COLO668 (cell line): Measurements from ENCODE around the gene SUSD4.
"Not testable (repeated sequence)": the region's sequence is repeated elsewhere in the genome, so short reads cannot be mapped to it uniquely, and the experiment has no call there.

Source experiments
- DNase-seq: peaks from one replicate; lab custom pipeline; 2025; ENCODE audit not compliant: unreplicated experiment; lab: John Stamatoyannopoulos, UW

SUSD4 gene

GRCh38 chr1:223299553-223299952, 64.4 kb downstream of the SUSD4 start:
- DNase-seq = no peak

DNA sequence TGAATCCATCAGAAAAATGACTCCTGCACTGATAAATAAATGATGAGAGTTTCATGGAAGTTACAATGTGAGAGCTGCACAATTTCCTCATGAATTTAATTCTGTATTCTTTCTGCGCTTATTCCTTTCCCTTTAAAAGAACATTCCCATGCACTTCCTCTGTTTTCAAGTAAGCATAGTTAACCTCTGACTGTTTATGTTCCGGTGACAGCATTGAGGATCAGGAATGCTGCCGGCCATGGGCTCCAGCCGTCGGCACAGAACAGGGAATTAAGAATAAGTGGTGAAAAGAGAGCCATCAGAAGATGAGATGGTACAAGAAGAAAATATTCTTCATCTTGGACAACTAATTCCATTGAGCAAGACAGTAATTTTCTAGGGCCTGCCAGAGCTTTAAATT, 65.3 kb downstream of the SUSD4 start:
- no peak for DNase-seq

DNA sequence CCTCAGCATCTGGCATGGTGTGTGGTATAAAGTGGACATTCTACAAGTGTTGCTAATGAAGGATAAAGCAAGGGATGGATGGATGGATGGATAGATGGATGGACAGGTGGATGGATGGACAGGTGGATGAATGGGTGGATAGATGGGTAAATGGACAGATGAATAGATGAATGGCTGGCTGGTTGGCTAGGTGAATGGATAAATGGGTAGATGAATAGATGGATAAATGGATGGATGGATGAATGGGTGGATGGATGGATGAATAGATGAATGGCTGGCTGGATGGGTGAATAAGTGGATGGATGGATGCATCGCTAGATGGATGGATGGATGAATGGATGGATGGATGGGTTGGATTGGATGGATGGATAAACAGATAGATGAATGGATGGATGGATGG, 66.2 kb downstream of the SUSD4 start:
- DNase-seq = no peak

GRCh38 chr1:223291796-223292195, 72.2 kb downstream of the SUSD4 start:
- no peak for DNase-seq

DNA sequence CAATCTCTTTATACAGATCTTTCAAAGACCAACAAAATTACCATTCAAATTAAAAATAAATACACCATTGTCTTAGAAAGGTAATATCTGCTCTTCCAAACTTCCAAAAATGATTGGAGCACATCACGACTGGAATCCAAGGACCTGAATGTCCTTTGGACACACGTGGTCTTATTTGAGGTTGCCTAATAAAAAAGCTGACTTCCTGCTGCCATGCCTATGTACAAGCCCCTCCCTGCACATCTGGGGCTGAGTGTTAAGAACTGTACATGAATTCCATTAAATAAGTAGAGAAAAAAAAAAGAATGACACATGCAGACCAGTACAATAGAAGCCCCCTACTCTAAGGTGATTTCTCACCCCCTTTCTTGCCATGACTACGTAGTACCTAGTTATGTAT, 73.6 kb downstream of the SUSD4 start:
- DNase-seq = no peak

- no peak for DNase-seq
Measured at GRCh38 chr1:223289621-223290020, 74.4 kb downstream of the SUSD4 start.

GRCh38 chr1:223288826-223289225, 75.2 kb downstream of the SUSD4 start:
- no peak for DNase-seq

- no peak for DNase-seq
Measured at GRCh38 chr1:223285452-223285851, 78.5 kb downstream of the SUSD4 start.

GRCh38 chr1:223283697-223284096, 80.3 kb downstream of the SUSD4 start:
- not testable (repeated sequence) for DNase-seq

DNA sequence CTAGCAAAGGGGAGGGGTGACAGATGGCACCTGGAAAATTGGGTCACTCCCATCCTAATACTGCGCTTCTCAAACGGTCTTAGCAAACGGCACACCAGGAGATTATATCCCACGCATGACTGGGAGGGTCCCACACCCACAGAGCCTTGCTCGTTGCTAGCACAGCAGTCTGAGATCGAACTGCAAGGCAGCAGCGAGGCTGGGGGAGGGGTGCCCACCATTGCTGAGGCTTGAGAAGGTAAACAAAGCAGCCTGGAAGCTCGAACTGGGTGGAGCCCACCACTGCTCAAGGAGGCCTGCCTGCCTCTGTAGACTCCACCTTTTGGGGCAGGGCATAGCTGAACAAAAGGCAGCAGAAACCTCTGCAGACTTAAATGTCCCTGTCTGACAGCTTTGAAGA, 85.7 kb downstream of the SUSD4 start:
- DNase-seq = not testable (repeated sequence)

- no peak for DNase-seq
Measured at GRCh38 chr1:223276029-223276428, 87.9 kb downstream of the SUSD4 start.

DNA sequence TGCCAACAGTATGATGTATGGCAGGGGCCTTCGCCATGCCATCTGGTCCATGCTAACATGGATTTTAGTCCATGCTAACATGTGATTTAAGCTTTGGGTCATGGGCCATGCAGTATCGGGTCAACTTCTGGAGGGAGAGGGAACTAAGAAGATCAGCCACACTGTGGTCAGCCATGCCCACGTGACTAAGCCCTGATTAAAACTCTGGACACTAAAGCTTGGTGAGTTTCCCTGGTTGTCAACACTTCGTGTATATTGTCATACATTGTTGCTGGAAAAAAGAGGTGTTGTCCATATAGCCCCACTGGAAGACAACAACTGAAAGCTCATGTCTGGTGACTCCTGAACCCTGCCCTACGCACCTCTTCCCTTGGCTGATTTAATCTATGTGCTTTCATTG, 90.5 kb downstream of the SUSD4 start:
- DNase-seq = no peak

DNA sequence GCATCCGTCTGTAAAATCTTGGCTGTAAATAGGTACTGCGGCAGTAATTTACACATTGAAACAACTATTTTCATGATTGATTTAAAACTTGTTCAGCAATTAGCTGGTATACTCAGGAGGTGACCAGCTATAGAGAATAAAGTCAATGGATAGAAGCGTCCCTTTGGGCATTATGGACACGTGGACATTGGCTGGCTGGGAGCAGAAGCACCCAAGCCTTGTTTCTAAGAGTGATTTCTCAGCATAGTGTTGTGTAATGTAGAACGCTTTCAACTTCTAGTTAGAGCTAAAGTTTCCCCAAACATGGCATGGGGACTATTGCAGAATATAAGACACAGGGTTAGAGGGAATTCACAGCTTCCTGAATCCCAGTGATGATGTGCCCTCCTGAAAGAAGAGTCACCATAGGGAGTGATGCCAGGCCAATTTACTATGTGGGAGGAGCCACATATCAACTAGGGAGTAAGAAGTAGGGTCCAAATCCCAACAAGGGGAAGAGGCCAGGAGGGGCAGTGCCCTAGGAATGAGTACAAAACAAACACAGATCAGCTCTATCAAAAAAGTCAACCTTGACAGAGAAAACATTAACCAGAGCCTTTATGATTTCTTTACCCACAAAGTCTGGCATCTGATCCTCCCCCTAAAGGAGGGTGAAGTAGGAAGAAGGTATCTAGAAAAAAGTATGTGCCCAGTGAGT, 92.7 kb downstream of the SUSD4 start:
- DNase-seq = no peak

DNA sequence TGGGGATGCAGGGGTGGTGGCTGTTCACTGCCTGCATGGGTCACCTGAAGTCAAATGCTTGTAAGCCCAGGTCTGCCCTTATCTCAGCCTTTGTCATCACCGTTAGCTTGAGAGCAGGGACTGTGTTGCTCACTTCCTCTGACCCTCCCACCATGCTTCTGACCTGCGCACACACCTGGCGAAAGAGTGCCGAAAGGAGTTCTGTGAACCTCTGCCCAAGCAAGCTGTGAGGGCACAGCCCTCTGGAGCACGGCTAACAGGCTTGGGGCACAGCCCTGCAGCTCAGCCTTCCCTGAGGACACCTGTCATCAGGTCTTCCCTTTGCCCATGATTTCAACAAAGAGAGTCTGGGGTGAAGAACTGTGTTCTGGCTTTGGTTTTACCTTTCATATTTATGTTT, 93.8 kb downstream of the SUSD4 start:
- DNase-seq = no peak

GRCh38 chr1:223269006-223269405, 95.0 kb downstream of the SUSD4 start:
- DNase-seq = no peak

GRCh38 chr1:223266632-223267172, 97.3 kb downstream of the SUSD4 start:
- no peak for DNase-seq

GRCh38 chr1:223264983-223265908, 98.7 kb downstream of the SUSD4 start:
- DNase-seq = no peak

DNA sequence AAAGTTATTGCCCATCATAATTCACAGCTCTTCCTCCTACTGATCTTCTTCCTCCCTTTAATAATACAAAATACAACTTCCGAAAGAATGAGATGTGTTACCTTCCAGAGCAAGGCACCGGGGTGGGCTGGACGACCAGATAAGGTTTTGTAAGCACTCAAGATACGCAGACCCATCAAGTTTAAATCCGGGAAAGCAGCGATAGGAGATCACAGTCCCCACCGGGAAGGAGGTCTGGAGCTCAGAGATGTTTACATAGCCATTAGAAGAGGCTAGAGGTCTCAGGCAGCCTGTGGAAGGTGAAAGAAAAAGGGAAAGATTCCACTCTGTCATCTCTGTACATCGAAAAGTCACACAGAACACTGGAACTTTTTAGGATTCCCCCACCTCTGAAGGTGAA, 99.4 kb downstream of the SUSD4 start:
- DNase-seq = no peak

- DNase-seq = no peak
Measured at GRCh38 chr1:223261914-223262313, 102.1 kb downstream of the SUSD4 start.

DNA sequence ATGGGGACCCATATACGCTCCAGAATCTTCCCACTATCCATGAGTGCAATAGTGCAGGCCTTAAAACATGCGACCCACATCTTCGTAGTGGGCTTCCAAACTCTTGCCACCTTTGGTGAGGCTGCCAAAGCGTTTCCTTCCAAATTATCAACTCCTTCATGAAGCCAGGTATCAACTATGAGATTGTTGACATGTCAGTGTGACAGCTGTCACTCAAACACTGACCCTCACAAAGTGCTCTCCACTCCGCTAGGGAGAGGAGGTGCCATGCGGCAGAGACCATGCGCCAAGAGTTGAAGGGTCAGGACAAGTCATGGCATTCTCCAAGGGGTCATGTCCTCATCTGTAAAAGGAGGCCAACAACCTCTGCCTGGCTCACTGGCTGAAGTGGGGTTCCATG, 103.3 kb downstream of the SUSD4 start:
- no peak for DNase-seq

GRCh38 chr1:223259462-223259861, 104.5 kb downstream of the SUSD4 start:
- no peak for DNase-seq

GRCh38 chr1:223258751-223259198, 105.2 kb downstream of the SUSD4 start:
- no peak for DNase-seq
